OCI-LY3 (cell line): ENCODE data around the gene NIN.

ENCODE experiments used
- EZH2phosphoT487 ChIP-seq: fragments of 200-600 bp; shearing (Covaris generic); IDR thresholded peaks from 2 replicates; pipeline ENCODE4 v1.6.1; 2018; ENCODE audit warnings: antibody characterized with exemption, mixed run types, low read depth
- TF ChIP-seq, protein P1 (sequence below): fragments of 200-600, 300-600 bp; sonication (generic); IDR thresholded peaks from 2 replicates; pipeline ENCODE4 v1.5.1; 2014; ENCODE audit warnings: antibody characterized with exemption, low read length, low read depth

- TF ChIP-seq, protein P1, sequence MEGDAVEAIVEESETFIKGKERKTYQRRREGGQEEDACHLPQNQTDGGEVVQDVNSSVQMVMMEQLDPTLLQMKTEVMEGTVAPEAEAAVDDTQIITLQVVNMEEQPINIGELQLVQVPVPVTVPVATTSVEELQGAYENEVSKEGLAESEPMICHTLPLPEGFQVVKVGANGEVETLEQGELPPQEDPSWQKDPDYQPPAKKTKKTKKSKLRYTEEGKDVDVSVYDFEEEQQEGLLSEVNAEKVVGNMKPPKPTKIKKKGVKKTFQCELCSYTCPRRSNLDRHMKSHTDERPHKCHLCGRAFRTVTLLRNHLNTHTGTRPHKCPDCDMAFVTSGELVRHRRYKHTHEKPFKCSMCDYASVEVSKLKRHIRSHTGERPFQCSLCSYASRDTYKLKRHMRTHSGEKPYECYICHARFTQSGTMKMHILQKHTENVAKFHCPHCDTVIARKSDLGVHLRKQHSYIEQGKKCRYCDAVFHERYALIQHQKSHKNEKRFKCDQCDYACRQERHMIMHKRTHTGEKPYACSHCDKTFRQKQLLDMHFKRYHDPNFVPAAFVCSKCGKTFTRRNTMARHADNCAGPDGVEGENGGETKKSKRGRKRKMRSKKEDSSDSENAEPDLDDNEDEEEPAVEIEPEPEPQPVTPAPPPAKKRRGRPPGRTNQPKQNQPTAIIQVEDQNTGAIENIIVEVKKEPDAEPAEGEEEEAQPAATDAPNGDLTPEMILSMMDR: no peak
- no peak for TF ChIP-seq EZH2phosphoT487
Measured at GRCh38 chr14:50845166-50845565, 14.2 kb upstream of the NIN start.
